ENCODE measurements around the gene SOX14. TPM values are rescaled to one million over a fixed set of nuclear protein-coding genes. Genes with fewer than 3 reads are reported as not detected.

The SOX14 gene
- not detected for total RNA-seq

- Histone ChIP-seq H3K4me3 (peak within 1 kb of the TSS in 1 of 2 donors; percentile 13), H3K27ac (no peak within 1 kb of the TSS), H3K36me3 (no peaks in the 10 kb centered on the region), H3K9me3 (no peaks in the 10 kb centered on the region), H3K27me3 (peaks cover 16 to 62% of the 10 kb centered on the region in 2 donors), H3K4me1 (peaks cover 0 to 32% of the 10 kb centered on the region in 2 donors)
- no peak for DNase-seq (ENCODE audit: low spot score)
- no peak for TF ChIP-seq CTCF (IDR thresholded peaks at IDR 0.05)
These were observed at the start of gene SOX14 for GRCh38 chr3:137764001-137764433. TSS of gene SOX14 (plus strand) at chr3:137764315. CDS start at chr3:137764785, 470 bp downstream.

GRCh38 chr3:137714551-137714950, 49.6 kb upstream of the SOX14 start:
- H3K9me3 ChIP-seq: peaks cover 0 to 13% of the 10 kb centered on the region in 2 donors
- TF ChIP-seq CTCF (IDR thresholded peaks at IDR 0.05): no peak
- no peaks in the 10 kb centered on the region for H3K27me3 ChIP-seq
- H3K4me1 ChIP-seq: no peaks in the 10 kb centered on the region
- no peak overlapping the region for H3K27ac ChIP-seq
- no peaks in the 10 kb centered on the region for H3K36me3 ChIP-seq
- H3K4me3 ChIP-seq: no peak overlapping the region
- DNase-seq (ENCODE audit: low spot score): no peak

- H3K36me3 ChIP-seq: no peaks in the 10 kb centered on the region
- TF ChIP-seq CTCF (IDR thresholded peaks at IDR 0.05): no peak
- no peak for DNase-seq (ENCODE audit: low spot score)
- no peak overlapping the region for H3K27ac ChIP-seq
- peaks cover 0 to 10% of the 10 kb centered on the region in 2 donors for H3K9me3 ChIP-seq
- no peaks in the 10 kb centered on the region for H3K27me3 ChIP-seq
- H3K4me1 ChIP-seq: no peaks in the 10 kb centered on the region
- H3K4me3 ChIP-seq: no peak overlapping the region
These were observed 39.9 kb upstream of the SOX14 start for GRCh38 chr3:137724240-137724639.

- H3K36me3 ChIP-seq: no peaks in the 10 kb centered on the region
- H3K27me3 ChIP-seq: no peaks in the 10 kb centered on the region
- H3K4me3 ChIP-seq: no peak overlapping the region
- H3K9me3 ChIP-seq: peaks cover 0 to 35% of the 10 kb centered on the region in 2 donors
- TF ChIP-seq CTCF (IDR thresholded peaks at IDR 0.05): no peak
- H3K27ac ChIP-seq: no peak overlapping the region
- no peak for DNase-seq (ENCODE audit: low spot score)
- H3K4me1 ChIP-seq: no peaks in the 10 kb centered on the region
These were observed 26.9 kb upstream of the SOX14 start for GRCh38 chr3:137737208-137737607.

GRCh38 chr3:137738710-137739109, 25.4 kb upstream of the SOX14 start:
- no peak for TF ChIP-seq CTCF (IDR thresholded peaks at IDR 0.05)

GRCh38 chr3:137743608-137744007, 20.5 kb upstream of the SOX14 start:
- Histone ChIP-seq H3K27me3 (no peaks in the 10 kb centered on the region), H3K27ac (no peak overlapping the region), H3K4me1 (no peaks in the 10 kb centered on the region), H3K9me3 (no peaks in the 10 kb centered on the region), H3K4me3 (no peak overlapping the region), H3K36me3 (no peaks in the 10 kb centered on the region)
- no peak for DNase-seq (ENCODE audit: low spot score)
- no peak for TF ChIP-seq CTCF (IDR thresholded peaks at IDR 0.05)

More at GRCh38 chr3:137738710-137739109, 25.4 kb upstream of the SOX14 start:
- DNase-seq (ENCODE audit: low spot score): no peak
- Histone ChIP-seq H3K36me3 (no peaks in the 10 kb centered on the region), H3K27me3 (no peaks in the 10 kb centered on the region), H3K4me1 (no peaks in the 10 kb centered on the region), H3K9me3 (peaks cover 0 to 35% of the 10 kb centered on the region in 2 donors), H3K4me3 (no peak overlapping the region), H3K27ac (no peak overlapping the region)

All from right atrium auricular region (tissue), 2 donors.